Endothelial cell (in vitro differentiated cells): Measurements from ENCODE around the gene ATIC. TPM values are rescaled to one million over a fixed set of nuclear protein-coding genes. Genes with fewer than 3 reads are reported as not detected.

ENCODE experiments used
- DNase-seq: peaks from one replicate; pipeline ENCODE4 v3.0.0; 2021; ENCODE audit warnings: low spot score
- H3K27ac Mint-ChIP-seq: one replicate; pipeline ENCODE4 v1.8.0; 2021; ENCODE audit warnings: mixed read lengths, inconsistent platforms; ENCODE audit not compliant: unreplicated experiment
- H3K27me3 Mint-ChIP-seq: one replicate; pipeline ENCODE4 v1.8.0; 2021; ENCODE audit warnings: mild to moderate bottlenecking, moderate library complexity, mixed read lengths, inconsistent platforms; ENCODE audit not compliant: unreplicated experiment
- H3K36me3 Mint-ChIP-seq: one replicate; pipeline ENCODE4 v1.8.0; 2021; ENCODE audit warnings: mild to moderate bottlenecking, low read depth, mixed read lengths, inconsistent platforms; ENCODE audit not compliant: unreplicated experiment
- H3K4me1 Mint-ChIP-seq: one replicate; pipeline ENCODE4 v1.8.0; 2021; ENCODE audit warnings: mild to moderate bottlenecking, mixed read lengths, inconsistent platforms; ENCODE audit not compliant: unreplicated experiment
- H3K4me3 Mint-ChIP-seq: one replicate; pipeline ENCODE4 v1.8.0; 2021; ENCODE audit warnings: mild to moderate bottlenecking, mixed read lengths, inconsistent platforms; ENCODE audit not compliant: unreplicated experiment
- H3K9me3 Mint-ChIP-seq: one replicate; pipeline ENCODE4 v1.8.0; 2021; ENCODE audit warnings: mixed read lengths, inconsistent platforms; ENCODE audit not compliant: unreplicated experiment
- CTCF ChIP-seq: fragments of 200-600 bp; sonication (generic); IDR thresholded peaks from one replicate; pipeline ENCODE4 v1.5.0; 2021; ENCODE audit warnings: antibody characterized with exemption; ENCODE audit not compliant: unreplicated experiment
- total RNA-seq: library from RNA; stranded (reverse); fragmentation: NEBNext Ultra II Directional; extraction: Animal tissue kit (Norgen Biotek cat#: 25700); gene quantifications from one replicate; pipeline ENCODE4 v1.2.1, GENCODE V29; 2021; ENCODE audit not compliant: unreplicated experiment

The ATIC gene
- total RNA-seq, 1 donor from 2014 or later: 29.3 TPM

- Mint-ChIP-seq H3K27me3 (no peaks in the 10 kb centered on the region), H3K4me3 (no peak overlapping the region), H3K27ac (no peak overlapping the region), H3K9me3 (no peaks in the 10 kb centered on the region), H3K36me3 (no peaks in the 10 kb centered on the region), H3K4me1 (no peaks in the 10 kb centered on the region)
- no peak for TF ChIP-seq CTCF
- no peak for DNase-seq
Measured at GRCh38 chr2:215275824-215276223, 36.0 kb upstream of the ATIC start.

- Mint-ChIP-seq H3K4me1 (no peaks in the 10 kb centered on the region), H3K9me3 (no peaks in the 10 kb centered on the region), H3K27ac (no peak overlapping the region), H3K27me3 (no peaks in the 10 kb centered on the region), H3K4me3 (no peak overlapping the region), H3K36me3 (no peaks in the 10 kb centered on the region)
- no peak for TF ChIP-seq CTCF
- DNase-seq: no peak
Measured at GRCh38 chr2:215277944-215278343, 33.9 kb upstream of the ATIC start.

- Mint-ChIP-seq H3K36me3 (no peaks in the 10 kb centered on the region), H3K27ac (no peak overlapping the region), H3K9me3 (no peaks in the 10 kb centered on the region), H3K27me3 (no peaks in the 10 kb centered on the region), H3K4me3 (no peak overlapping the region), H3K4me1 (no peaks in the 10 kb centered on the region)
- DNase-seq: no peak
- TF ChIP-seq CTCF: no peak
Measured at GRCh38 chr2:215280326-215280725, 31.5 kb upstream of the ATIC start.

- Mint-ChIP-seq H3K27ac (no peak overlapping the region), H3K4me1 (no peaks in the 10 kb centered on the region), H3K9me3 (no peaks in the 10 kb centered on the region), H3K4me3 (no peak overlapping the region), H3K27me3 (no peaks in the 10 kb centered on the region), H3K36me3 (no peaks in the 10 kb centered on the region)
- DNase-seq: no peak
- TF ChIP-seq CTCF: no peak
Measured at GRCh38 chr2:215283221-215283620, 28.6 kb upstream of the ATIC start.

GRCh38 chr2:215286309-215286708 is 25.6 kb upstream of the ATIC start:
- Mint-ChIP-seq H3K4me1 (no peaks in the 10 kb centered on the region), H3K36me3 (no peaks in the 10 kb centered on the region), H3K9me3 (no peaks in the 10 kb centered on the region), H3K27ac (no peak overlapping the region), H3K27me3 (no peaks in the 10 kb centered on the region), H3K4me3 (no peak overlapping the region)
- no peak for TF ChIP-seq CTCF
- no peak for DNase-seq
